ENCODE measurements around the gene RMRP. TPM values are rescaled to one million over a fixed set of nuclear protein-coding genes. Genes with fewer than 3 reads are reported as not detected.

The RMRP gene
- total and polyA plus RNA-seq, 12 donors: 885 to 23,366 (median 6,693) TPM; not detected in 1

- peak in 5 of 7 donors; percentile 55 to 72 (median 56) for DNase-seq
- no peaks in the 10 kb centered on the region for H3K9me3 ChIP-seq (replicated peaks in 1 of 3)
- intact Hi-C loops (cut with DNase I): loop anchor here in 1 of 2 donors (5.0 kb wide), 2 partner anchors 36 to 71 kb away; partner anchors contain the start of genes CREB3 and TLN1
- 28 to 39% (median 33%) methylated on average over 9 of the region's 9 CpGs for WGBS, 4 donors
- peaks cover 0 to 4% of the 10 kb centered on the region in 2 donors for H3K36me3 ChIP-seq (replicated peaks in 1 of 2)
- H3K4me3 ChIP-seq: no peak overlapping the region
- H3K27ac ChIP-seq: peak overlapping the region in 3 of 5 donors; percentile 36 to 97 (median 74)
- H3K27me3 ChIP-seq: no peaks in the 10 kb centered on the region
- peak; percentile 38 to 58 (median 50) for TF ChIP-seq CTCF (IDR thresholded peaks at IDR 0.05)
- TF ChIP-seq POLR2A (IDR thresholded peaks at IDR 0.05): no peak
- peaks cover 18 to 44% of the 10 kb centered on the region in 2 donors for H3K4me1 ChIP-seq (replicated peaks in 1 of 2)
Observed at GRCh38 chr9:35660966-35661415, 3.2 kb upstream of the RMRP start.

GRCh38 chr9:35659340-35659739, 1.5 kb upstream of the RMRP start:
- Histone ChIP-seq H3K9me3 (replicated peaks in 1 of 3) (no peaks in the 10 kb centered on the region), H3K4me1 (replicated peaks in 1 of 2) (peaks cover 6 to 31% of the 10 kb centered on the region in 2 donors), H3K4me3 (peak overlapping the region in 1 of 4 donors; percentile 78), H3K27me3 (no peaks in the 10 kb centered on the region), H3K27ac (peak overlapping the region in 4 of 5 donors; percentile 88 to 97 (median 96)), H3K36me3 (replicated peaks in 1 of 2) (peaks cover 0 to 4% of the 10 kb centered on the region in 2 donors)
- intact Hi-C loops (cut with DNase I): no loop called here
- TF ChIP-seq POLR2A (IDR thresholded peaks at IDR 0.05) (no peak), CTCF (IDR thresholded peaks at IDR 0.05) (no peak)
- peak in 2 of 7 donors; percentile 16 to 28 for DNase-seq
- 62 to 75% (median 64%) methylated on average over 3 of the region's 3 CpGs for WGBS, 4 donors

- 0 to 3% (median 0%) methylated on average over 2 of the region's 2 CpGs for WGBS, 4 donors
- peak in 5 of 7 donors; percentile 64 to 80 (median 71) for DNase-seq
- intact Hi-C loops (cut with DNase I): no loop called here
Observed at GRCh38 chr9:35658968-35659220, 1.1 kb upstream of the RMRP start.

More at GRCh38 chr9:35658968-35659220, 1.1 kb upstream of the RMRP start:
- H3K9me3 ChIP-seq (replicated peaks in 1 of 3): no peaks in the 10 kb centered on the region
- H3K4me1 ChIP-seq (replicated peaks in 1 of 2): peaks cover 6 to 31% of the 10 kb centered on the region in 2 donors
- H3K27me3 ChIP-seq: no peaks in the 10 kb centered on the region
- peak overlapping the region in 3 of 4 donors; percentile 53 to 82 (median 78) for H3K4me3 ChIP-seq
- H3K27ac ChIP-seq: peak overlapping the region; percentile 80 to 97 (median 95)
- H3K36me3 ChIP-seq (replicated peaks in 1 of 2): peaks cover 0 to 4% of the 10 kb centered on the region in 2 donors
- no peak for TF ChIP-seq CTCF (IDR thresholded peaks at IDR 0.05)
- TF ChIP-seq POLR2A (IDR thresholded peaks at IDR 0.05): no peak
